HEK293 (cell line): Measurements from ENCODE around the gene INCA1.
A peak's percentile ranks its signal among the peaks of the same experiment; 100 is the strongest.

Experiments used
- CTCF ChIA-PET: fragments of 350-600 bp; formaldehyde crosslinking; extraction: SDS; loops from one replicate; lab custom pipeline; 2021; ENCODE audit warnings: antibody characterized with exemption; lab: Yijun Ruan, JAX
- POLR2A ChIA-PET: fragments of 300-600 bp; formaldehyde crosslinking; extraction: SDS; loops from one replicate; lab custom pipeline; 2020; ENCODE audit warnings: antibody characterized with exemption, inconsistent platforms; lab: Yijun Ruan, JAX
- H3K27ac ChIP-seq: fragments of 200-500 bp; sonication (Bioruptor generic); 2 replicates; pipeline ENCODE4 v1.5.1; 2014; ENCODE audit warnings: low read depth, low read length, control low read depth, inconsistent platforms; ENCODE audit errors: extremely low read depth
- H3K36me3 ChIP-seq, 2 experiments: fragments of 200-500 bp in 1 of 2; sonication (Bioruptor generic) in 1 of 2; 1 replicate in 1 of 2; 2 replicates in 1 of 2; pipeline ENCODE4 v1.5.1; 2014 to 2017; ENCODE audit warnings: inconsistent platforms in 2 of 2, low read length in 2 of 2; ENCODE audit not compliant: control insufficient read depth in 2 of 2, insufficient read depth in 1 of 2
- H3K4me1 ChIP-seq: fragments of 200-500 bp; sonication (Bioruptor generic); 2 replicates; pipeline ENCODE4 v1.5.1; 2014; ENCODE audit warnings: mild to moderate bottlenecking, low read length, inconsistent platforms; ENCODE audit not compliant: control insufficient read depth, insufficient read depth
- H3K4me3 ChIP-seq: 2 replicates; pipeline ENCODE4 v1.5.1; 2011; ENCODE audit warnings: low read depth, mild to moderate bottlenecking, control low read depth, low read length, moderate library complexity
- H3K9me3 ChIP-seq: fragments of 200-500 bp; sonication (Bioruptor generic); 2 replicates; pipeline ENCODE4 v1.5.1; 2014; ENCODE audit warnings: low read depth, low read length, inconsistent platforms; ENCODE audit not compliant: control insufficient read depth, insufficient read depth
- BCL11A ChIP-seq: fragments of 450-650 bp; formaldehyde crosslinking; IDR thresholded peaks from 2 replicates; pipeline ENCODE4 v1.5.1; 2016; ENCODE audit warnings: low read depth, missing biosample characterization, missing genetic modification characterization
- FEZF1 ChIP-seq: fragments of 450-650 bp; formaldehyde crosslinking; IDR thresholded peaks from 2 replicates; pipeline ENCODE4 v1.5.1; 2016; ENCODE audit warnings: missing biosample characterization, missing genetic modification characterization
- HOXD13 ChIP-seq: sonication (generic); formaldehyde crosslinking; IDR thresholded peaks from 2 replicates; pipeline ENCODE4 v1.8.0; 2022; ENCODE audit warnings: missing genetic modification reagents, borderline replicate concordance
- KLF10 ChIP-seq: fragments of 450-650 bp; IDR thresholded peaks from 2 replicates; pipeline ENCODE4 v1.5.1; 2018; ENCODE audit warnings: missing biosample characterization, mild to moderate bottlenecking, missing genetic modification characterization
- PRDM1 ChIP-seq: fragments of 450-650 bp; formaldehyde crosslinking; IDR thresholded peaks from 2 replicates; pipeline ENCODE4; 2016; ENCODE audit warnings: missing biosample characterization, missing genetic modification characterization
- SCRT1 ChIP-seq: fragments of 450-650 bp; formaldehyde crosslinking; IDR thresholded peaks from 2 replicates; pipeline ENCODE4 v1.5.1; 2016; ENCODE audit warnings: missing biosample characterization, missing genetic modification characterization, borderline replicate concordance
- SCRT2 ChIP-seq: fragments of 450-650 bp; formaldehyde crosslinking; IDR thresholded peaks from 2 replicates; pipeline ENCODE4 v1.5.1; 2016; ENCODE audit warnings: missing biosample characterization, missing genetic modification characterization
- SP3 ChIP-seq: fragments of 450-650 bp; formaldehyde crosslinking; IDR thresholded peaks from 2 replicates; pipeline ENCODE4 v1.5.1; 2016; ENCODE audit warnings: missing biosample characterization, missing genetic modification characterization
- ZBTB17 ChIP-seq: fragments of 450-650 bp; formaldehyde crosslinking; IDR thresholded peaks from 2 replicates; pipeline ENCODE4 v1.5.1; 2016; ENCODE audit warnings: missing biosample characterization, missing genetic modification characterization
- ZBTB48 ChIP-seq: fragments of 450-650 bp; formaldehyde crosslinking; IDR thresholded peaks from 2 replicates; pipeline ENCODE4 v1.5.1; 2016; ENCODE audit warnings: missing biosample characterization, missing genetic modification characterization
- ZFP69B ChIP-seq: fragments of 450-650 bp; formaldehyde crosslinking; IDR thresholded peaks from 2 replicates; pipeline ENCODE4 v1.5.1; 2016; ENCODE audit warnings: missing biosample characterization, missing genetic modification characterization
- ZNF157 ChIP-seq: fragments of 450-650 bp; formaldehyde crosslinking; IDR thresholded peaks from 2 replicates; pipeline ENCODE4 v1.5.1; 2016; ENCODE audit warnings: missing biosample characterization, missing genetic modification characterization
- ZNF202 ChIP-seq: fragments of 450-650 bp; formaldehyde crosslinking; IDR thresholded peaks from 2 replicates; pipeline ENCODE4 v1.5.1; 2016; ENCODE audit warnings: missing biosample characterization, missing genetic modification characterization, borderline replicate concordance
- ZNF211 ChIP-seq: fragments of 450-650 bp; formaldehyde crosslinking; IDR thresholded peaks from 2 replicates; pipeline ENCODE4 v1.5.1; 2016; ENCODE audit warnings: low read depth, missing biosample characterization, missing genetic modification characterization
- ZNF23 ChIP-seq: fragments of 450-650 bp; formaldehyde crosslinking; IDR thresholded peaks from 2 replicates; pipeline ENCODE4 v1.5.1; 2016; ENCODE audit warnings: missing biosample characterization, missing genetic modification characterization, borderline replicate concordance
- ZNF274 ChIP-seq, 2 experiments: fragments of 200-500 bp in 1 of 2; fragments of 450-650 bp in 1 of 2; sonication (Bioruptor generic) in 1 of 2; formaldehyde crosslinking in 1 of 2; IDR thresholded peaks; 2 replicates each; pipeline versions ENCODE4 v1.5.1 to v1.6.1; 2014 to 2016; ENCODE audit warnings: borderline replicate concordance in 1 of 2, inconsistent platforms in 1 of 2, low read length in 1 of 2, missing biosample characterization in 1 of 2, missing genetic modification characterization in 1 of 2
- ZNF366 ChIP-seq: fragments of 450-650 bp; formaldehyde crosslinking; conservative IDR thresholded peaks from 2 replicates; pipeline ENCODE4 v1.5.1; 2016; ENCODE audit warnings: missing biosample characterization, missing genetic modification characterization
- ZNF398 ChIP-seq: fragments of 450-650 bp; formaldehyde crosslinking; IDR thresholded peaks from 2 replicates; pipeline ENCODE4 v1.5.1; 2017; ENCODE audit warnings: missing biosample characterization, missing genetic modification characterization
- ZNF449 ChIP-seq: fragments of 450-650 bp; formaldehyde crosslinking; IDR thresholded peaks from 2 replicates; pipeline ENCODE4 v1.5.1; 2017; ENCODE audit warnings: missing biosample characterization, mild to moderate bottlenecking, missing genetic modification characterization, moderate library complexity
- ZNF548 ChIP-seq: fragments of 450-650 bp; formaldehyde crosslinking; IDR thresholded peaks from 2 replicates; pipeline ENCODE4 v1.5.1; 2016; ENCODE audit warnings: missing biosample characterization, missing genetic modification characterization
- ZNF654 ChIP-seq: fragments of 450-650 bp; formaldehyde crosslinking; IDR thresholded peaks from 2 replicates; pipeline ENCODE4 v1.5.1; 2016; ENCODE audit warnings: low read depth, missing biosample characterization, missing genetic modification characterization
- ZNF660 ChIP-seq: fragments of 450-650 bp; IDR thresholded peaks from 2 replicates; pipeline ENCODE4 v1.5.1; 2018; ENCODE audit warnings: missing biosample characterization, mild to moderate bottlenecking, missing genetic modification characterization
- ZSCAN16 ChIP-seq: fragments of 450-650 bp; formaldehyde crosslinking; IDR thresholded peaks from 2 replicates; pipeline ENCODE4 v1.5.1; 2016; ENCODE audit warnings: missing biosample characterization, missing genetic modification characterization
- TF ChIP-seq, protein P1 (sequence below): fragments of 450-650 bp; formaldehyde crosslinking; IDR thresholded peaks from 2 replicates; pipeline ENCODE4 v1.5.1; 2016; ENCODE audit warnings: missing biosample characterization, missing genetic modification characterization
- TF ChIP-seq, protein P2 (sequence below): fragments of 450-650 bp; formaldehyde crosslinking; IDR thresholded peaks from 2 replicates; pipeline ENCODE4 v1.5.1; 2016; ENCODE audit warnings: missing biosample characterization, missing genetic modification characterization
- TF ChIP-seq, protein P3 (sequence below): fragments of 450-650 bp; formaldehyde crosslinking; IDR thresholded peaks from 2 replicates; pipeline ENCODE4 v1.5.1; 2016; ENCODE audit warnings: missing biosample characterization, missing genetic modification characterization

Gene INCA1

DNA sequence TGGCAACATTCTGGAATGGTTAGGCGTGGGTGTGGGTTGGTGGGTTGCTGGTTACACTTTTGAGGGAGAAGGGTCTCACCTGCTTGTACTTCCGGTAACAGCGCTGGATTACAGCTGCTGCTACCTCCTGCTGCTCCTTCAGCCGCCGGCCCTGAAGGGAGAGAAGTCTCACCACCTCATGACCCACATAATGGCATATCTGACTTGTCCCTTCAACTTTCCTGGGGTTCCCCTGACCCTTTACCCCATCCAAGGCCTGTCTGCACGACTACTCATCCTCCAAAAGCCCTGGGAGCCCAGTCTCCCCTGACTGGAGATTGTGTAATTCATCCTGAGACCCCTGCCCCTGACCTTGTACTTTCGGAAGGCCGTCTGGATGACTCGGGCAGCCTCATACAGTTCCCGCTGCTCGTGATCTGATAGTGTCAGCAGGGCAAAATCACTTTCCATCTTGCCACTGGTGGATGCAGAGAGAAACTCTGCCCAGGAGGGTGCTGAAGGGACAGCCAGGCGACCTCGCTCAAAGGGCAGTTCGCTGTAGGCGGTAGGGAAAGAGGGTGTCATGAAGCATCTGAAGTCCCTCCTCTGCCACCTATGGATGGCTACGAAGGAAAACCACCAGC lies 27.7 kb downstream of the INCA1 start (continued):
- no peak for TF ChIP-seq ZNF211 (tag by site-specific recombination)
- no peak for TF ChIP-seq BCL11A (tag by site-specific recombination)
- TF ChIP-seq PRDM1 (tag by site-specific recombination), result 0 out of 2 replicates have a peak, but pooled peaks have one; percentile 42
- TF ChIP-seq SCRT2 (tag by site-specific recombination), result no peak
- no peak for TF ChIP-seq ZNF654
- TF ChIP-seq, protein P1, sequence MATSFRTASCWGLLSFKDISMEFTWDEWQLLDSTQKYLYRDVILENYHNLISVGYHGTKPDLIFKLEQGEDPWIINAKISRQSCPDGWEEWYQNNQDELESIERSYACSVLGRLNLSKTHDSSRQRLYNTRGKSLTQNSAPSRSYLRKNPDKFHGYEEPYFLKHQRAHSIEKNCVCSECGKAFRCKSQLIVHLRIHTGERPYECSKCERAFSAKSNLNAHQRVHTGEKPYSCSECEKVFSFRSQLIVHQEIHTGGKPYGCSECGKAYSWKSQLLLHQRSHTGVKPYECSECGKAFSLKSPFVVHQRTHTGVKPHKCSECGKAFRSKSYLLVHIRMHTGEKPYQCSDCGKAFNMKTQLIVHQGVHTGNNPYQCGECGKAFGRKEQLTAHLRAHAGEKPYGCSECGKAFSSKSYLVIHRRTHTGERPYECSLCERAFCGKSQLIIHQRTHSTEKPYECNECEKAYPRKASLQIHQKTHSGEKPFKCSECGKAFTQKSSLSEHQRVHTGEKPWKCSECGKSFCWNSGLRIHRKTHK, result no peak
- no peak for TF ChIP-seq ZNF274 (IDR thresholded peaks at IDR 0.05; ENCODE audit: low read length)
- TF ChIP-seq ZNF274 (tag by site-specific recombination; IDR thresholded peaks at IDR 0.05; ENCODE audit: borderline replicate concordance), result no peak
- TF ChIP-seq ZNF548 (tag by site-specific recombination), result 0 out of 2 replicates have a peak, but pooled peaks have one; percentile 15
- no peak for TF ChIP-seq ZNF23
- no peak for TF ChIP-seq KLF10 (tag by site-specific recombination)
- TF ChIP-seq, protein P2, sequence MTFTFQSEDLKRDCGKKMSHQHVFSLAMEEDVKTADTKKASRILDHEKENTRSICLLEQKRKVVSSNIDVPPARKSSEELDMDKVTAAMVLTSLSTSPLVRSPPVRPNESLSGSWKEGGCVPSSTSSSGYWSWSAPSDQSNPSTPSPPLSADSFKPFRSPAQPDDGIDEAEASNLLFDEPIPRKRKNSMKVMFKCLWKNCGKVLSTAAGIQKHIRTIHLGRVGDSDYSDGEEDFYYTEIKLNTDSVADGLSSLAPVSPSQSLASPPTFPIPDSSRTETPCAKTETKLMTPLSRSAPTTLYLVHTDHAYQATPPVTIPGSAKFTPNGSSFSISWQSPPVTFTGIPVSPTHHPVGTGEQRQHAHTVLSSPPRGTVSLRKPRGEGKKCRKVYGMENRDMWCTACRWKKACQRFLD (tag by site-specific recombination), result no peak
- no peak for TF ChIP-seq FEZF1 (tag by site-specific recombination)
- no peak for TF ChIP-seq HOXD13 (CRISPR knock-in tag)

DNA sequence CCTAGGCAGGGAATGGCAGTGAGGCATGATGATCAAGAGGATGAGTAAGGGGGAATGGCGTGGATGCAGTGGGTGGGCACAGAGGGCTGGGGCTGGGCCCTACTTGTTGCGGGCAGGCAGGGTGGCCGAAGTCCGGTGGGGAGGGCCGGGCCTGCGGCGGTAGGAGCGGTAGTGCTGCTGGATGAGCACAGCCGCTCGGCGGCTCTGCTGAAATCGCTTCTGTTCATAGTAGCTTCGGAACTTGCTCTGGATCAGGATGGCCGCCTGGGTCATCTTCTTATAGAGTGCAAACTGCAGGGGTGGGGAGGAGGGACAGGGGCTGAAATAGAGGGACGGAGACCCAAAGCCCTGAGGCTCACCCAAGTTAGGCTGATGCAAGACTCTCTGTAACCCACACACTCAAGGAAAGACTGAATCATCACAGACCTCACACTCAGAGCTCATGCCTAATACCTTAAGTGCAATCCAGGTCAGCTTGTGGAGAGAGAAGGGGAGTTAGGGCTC lies 28.2 kb downstream of the INCA1 start:
- peaks cover 15% of the 10 kb centered on the region for H3K4me1 ChIP-seq
- peaks cover 3% of the 10 kb centered on the region; the same call in 1 of the 2 replicates for H3K9me3 ChIP-seq
- ChIA-PET POLR2A (interaction anchor here (3.6 to 11.3 kb wide), 3 partner anchors 18 to 29 kb away, joined by 40 to 358 read pairs (median 106); partner anchors contain the start of genes CAMTA2, ENO3, PFN1 and RNF167), CTCF (interaction anchor here (0.5 to 3.1 kb wide), 6 partner anchors 11 to 60 kb away, joined by 3 to 19 read pairs (median 4); partner anchors contain the start of genes CAMTA2 and SLC25A11)
- H3K4me3 ChIP-seq, result no peak overlapping the region
- peaks cover 33 to 54% of the 10 kb centered on the region in 2 experiments for H3K36me3 ChIP-seq
- H3K27ac ChIP-seq, result peak overlapping the region; percentile 89
- TF ChIP-seq FEZF1 (tag by site-specific recombination), result no peak
- TF ChIP-seq ZNF449 (tag by site-specific recombination), result no peak
- no peak for TF ChIP-seq ZNF202 (tag by site-specific recombination)
- TF ChIP-seq SCRT1, result no peak
- TF ChIP-seq ZNF157 (tag by site-specific recombination), result no peak
- TF ChIP-seq ZFP69B, result 0 out of 2 replicates have a peak, but pooled peaks have one; percentile 30
- no peak; the same call in 1 of the 2 replicates for TF ChIP-seq SP3 (tag by site-specific recombination)
- TF ChIP-seq, protein P3, sequence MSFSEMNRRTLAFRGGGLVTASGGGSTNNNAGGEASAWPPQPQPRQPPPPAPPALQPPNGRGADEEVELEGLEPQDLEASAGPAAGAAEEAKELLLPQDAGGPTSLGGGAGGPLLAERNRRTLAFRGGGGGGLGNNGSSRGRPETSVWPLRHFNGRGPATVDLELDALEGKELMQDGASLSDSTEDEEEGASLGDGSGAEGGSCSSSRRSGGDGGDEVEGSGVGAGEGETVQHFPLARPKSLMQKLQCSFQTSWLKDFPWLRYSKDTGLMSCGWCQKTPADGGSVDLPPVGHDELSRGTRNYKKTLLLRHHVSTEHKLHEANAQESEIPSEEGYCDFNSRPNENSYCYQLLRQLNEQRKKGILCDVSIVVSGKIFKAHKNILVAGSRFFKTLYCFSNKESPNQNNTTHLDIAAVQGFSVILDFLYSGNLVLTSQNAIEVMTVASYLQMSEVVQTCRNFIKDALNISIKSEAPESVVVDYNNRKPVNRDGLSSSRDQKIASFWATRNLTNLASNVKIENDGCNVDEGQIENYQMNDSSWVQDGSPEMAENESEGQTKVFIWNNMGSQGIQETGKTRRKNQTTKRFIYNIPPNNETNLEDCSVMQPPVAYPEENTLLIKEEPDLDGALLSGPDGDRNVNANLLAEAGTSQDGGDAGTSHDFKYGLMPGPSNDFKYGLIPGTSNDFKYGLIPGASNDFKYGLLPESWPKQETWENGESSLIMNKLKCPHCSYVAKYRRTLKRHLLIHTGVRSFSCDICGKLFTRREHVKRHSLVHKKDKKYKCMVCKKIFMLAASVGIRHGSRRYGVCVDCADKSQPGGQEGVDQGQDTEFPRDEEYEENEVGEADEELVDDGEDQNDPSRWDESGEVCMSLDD (tag by site-specific recombination), result no peak
- TF ChIP-seq ZSCAN16 (tag by site-specific recombination), result no peak
- TF ChIP-seq ZNF660 (tag by site-specific recombination), result peak; percentile 33; the same call in 1 of the 2 replicates
- TF ChIP-seq ZBTB48 (tag by site-specific recombination), result no peak
- TF ChIP-seq ZBTB17 (tag by site-specific recombination), result peak; percentile 57
- no peak for TF ChIP-seq ZNF366 (tag by site-specific recombination)
- peak; percentile 25; the same call in 1 of the 2 replicates for TF ChIP-seq ZNF398 (tag by site-specific recombination)
